ENCODE data around the gene SLC25A42.

The SLC25A42 gene

GRCh38 chr19:19028526-19028925 is 35.3 kb upstream of the SLC25A42 start:
- no peak for TF ChIP-seq CTCF (IDR thresholded peaks at IDR 0.05; ENCODE audit: low read depth, low read length, missing control alignments)
- DNase-seq (ENCODE audit: extremely low read depth, low read depth) = no peak
- H3K4me3 ChIP-seq (replicated peaks; ENCODE audit: low read depth, low read length) = no peak overlapping the region

GRCh38 chr19:19031891-19032290 is 31.9 kb upstream of the SLC25A42 start:
- DNase-seq (ENCODE audit: extremely low read depth, low read depth) = no peak
- H3K4me3 ChIP-seq (replicated peaks; ENCODE audit: low read depth, low read length) = peak overlapping the region; percentile 97
- no peak for TF ChIP-seq CTCF (IDR thresholded peaks at IDR 0.05; ENCODE audit: low read depth, low read length, missing control alignments)

GRCh38 chr19:19032420-19033175 is 31.2 kb upstream of the SLC25A42 start:
- H3K4me3 ChIP-seq (replicated peaks; ENCODE audit: low read depth, low read length) = peak overlapping the region; percentile 97
- DNase-seq (ENCODE audit: extremely low read depth, low read depth) = peak; percentile 77
- TF ChIP-seq CTCF (IDR thresholded peaks at IDR 0.05; ENCODE audit: low read depth, low read length, missing control alignments) = no peak

GRCh38 chr19:19033176-19033425 is 30.7 kb upstream of the SLC25A42 start:
- peak overlapping the region; percentile 97 for H3K4me3 ChIP-seq (replicated peaks; ENCODE audit: low read depth, low read length)
- no peak for TF ChIP-seq CTCF (IDR thresholded peaks at IDR 0.05; ENCODE audit: low read depth, low read length, missing control alignments)
- no peak for DNase-seq (ENCODE audit: extremely low read depth, low read depth)

GRCh38 chr19:19033426-19034203 is 30.2 kb upstream of the SLC25A42 start, which contains the start of the genes ARMC6 and SUGP2:
ARMC6 (plus strand) TSS chr19:19033603; CDS start chr19:19034210, 607 bp downstream.
SUGP2 (minus strand) TSS chr19:19033517; CDS start chr19:19031071, 2,446 bp downstream.
- H3K4me3 ChIP-seq (replicated peaks; ENCODE audit: low read depth, low read length) = peak within 1 kb of the TSS; percentile 97
- no peak for TF ChIP-seq CTCF (IDR thresholded peaks at IDR 0.05; ENCODE audit: low read depth, low read length, missing control alignments)
- DNase-seq (ENCODE audit: extremely low read depth, low read depth) = peak; percentile 66

- peak; percentile 46 for DNase-seq (ENCODE audit: extremely low read depth, low read depth)
- H3K4me3 ChIP-seq (replicated peaks; ENCODE audit: low read depth, low read length) = peak overlapping the region; percentile 97
- TF ChIP-seq CTCF (IDR thresholded peaks at IDR 0.05; ENCODE audit: low read depth, low read length, missing control alignments) = no peak
These were observed 29.6 kb upstream of the SLC25A42 start for GRCh38 chr19:19034204-19034624.
